IMR-90 (cell line): Measurements from ENCODE around the gene MGA. TPM values are rescaled to one million over a fixed set of nuclear protein-coding genes. Genes with fewer than 3 reads are reported as not detected.

Experiments
- ATAC-seq: fragments of 200-7000 bp; cut with Tn5 transposase; 2 replicates; pipeline ENCODE4 v1.9.1; 2020; ENCODE audit warnings: low read depth, mild to moderate bottlenecking, moderate library complexity
- BruUV-seq: library from RNA; stranded (reverse); fragments of 400-500 nt; replicated peaks from 2 replicates; lab custom pipeline; 2021; lab: Mats Ljungman, UMichigan
- CTCF ChIA-PET: fragments of 300-600 bp; formaldehyde crosslinking; extraction: SDS; loops from one replicate; lab custom pipeline; 2021; ENCODE audit warnings: antibody characterized with exemption; lab: Yijun Ruan, JAX
- POLR2A ChIA-PET: fragments of 300-600 bp; sonication (Branson Sonifier 250); formaldehyde crosslinking; loops from one replicate; lab custom pipeline; 2022; ENCODE audit warnings: antibody characterized with exemption; ENCODE audit not compliant: unreplicated experiment; lab: Charles Lee
- DNase-seq: peaks from one replicate; pipeline ENCODE4 v3.0.0; 2013
- H2AFZ ChIP-seq: replicated peaks from 2 replicates; pipeline ENCODE3; 2013; ENCODE audit warnings: low read length, mild to moderate bottlenecking; ENCODE audit not compliant: poor library complexity
- H2AK5ac ChIP-seq: 2 replicates; pipeline ENCODE4 v1.6.1; 2013; ENCODE audit warnings: low read depth, low read length, inconsistent platforms
- H2AK9ac ChIP-seq: replicated peaks from 2 replicates; pipeline ENCODE3; 2013; ENCODE audit warnings: mild to moderate bottlenecking, low read depth, low read length, moderate library complexity; ENCODE audit not compliant: poor library complexity
- H2BK120ac ChIP-seq: 2 replicates; pipeline ENCODE4 v1.6.1; 2013; ENCODE audit warnings: low read depth, low read length, inconsistent platforms
- H2BK15ac ChIP-seq: 3 replicates; pipeline ENCODE4 v1.6.1; 2013; ENCODE audit warnings: low read depth, low read length, inconsistent platforms
- H2BK20ac ChIP-seq: 2 replicates; pipeline ENCODE4 v1.6.1; 2013; ENCODE audit warnings: low read depth, mild to moderate bottlenecking, inconsistent platforms, low read length, moderate library complexity
- H2BK5ac ChIP-seq: 2 replicates; pipeline ENCODE4 v1.6.1; 2013; ENCODE audit warnings: mild to moderate bottlenecking, low read depth, low read length, inconsistent platforms; ENCODE audit not compliant: poor library complexity, severe bottlenecking
- H3K14ac ChIP-seq: replicated peaks from 2 replicates; pipeline ENCODE4 v1.6.1; 2013; ENCODE audit warnings: low read depth, low read length, inconsistent platforms
- H3K18ac ChIP-seq: 2 replicates; pipeline ENCODE4 v1.6.1; 2013; ENCODE audit warnings: low read depth, low read length, control low read depth
- H3K23ac ChIP-seq: 2 replicates; pipeline ENCODE4 v1.6.1; 2013; ENCODE audit warnings: low read depth, low read length, inconsistent platforms
- H3K27ac ChIP-seq: 2 replicates; pipeline ENCODE4 v1.5.1; 2013; ENCODE audit warnings: mild to moderate bottlenecking, control low read depth, low read length; ENCODE audit not compliant: insufficient read depth
- H3K27me3 ChIP-seq: 2 replicates; pipeline ENCODE4 v1.6.1; 2013; ENCODE audit warnings: low read length; ENCODE audit not compliant: control insufficient read depth, insufficient read depth
- H3K36me3 ChIP-seq: 2 replicates; pipeline ENCODE4 v1.6.1; 2013; ENCODE audit warnings: low read length, mixed read lengths; ENCODE audit not compliant: control insufficient read depth, insufficient read depth
- H3K4ac ChIP-seq: 2 replicates; pipeline ENCODE4 v1.6.1; 2013; ENCODE audit warnings: low read depth, low read length, inconsistent platforms
- H3K4me1 ChIP-seq: 2 replicates; pipeline ENCODE4 v1.6.1; 2013; ENCODE audit warnings: low read length, mixed read lengths; ENCODE audit not compliant: control insufficient read depth, insufficient read depth
- H3K4me2 ChIP-seq: 2 replicates; pipeline ENCODE4 v1.6.1; 2013; ENCODE audit warnings: low read depth, mild to moderate bottlenecking, control low read depth, low read length, moderate library complexity
- H3K4me3 ChIP-seq: 2 replicates; pipeline ENCODE4 v1.5.1; 2013; ENCODE audit warnings: low read depth, mild to moderate bottlenecking, control low read depth, low read length, moderate library complexity; ENCODE audit not compliant: insufficient read depth
- H3K56ac ChIP-seq: 2 replicates; pipeline ENCODE4 v1.6.1; 2013; ENCODE audit warnings: low read length, inconsistent platforms; ENCODE audit not compliant: insufficient read depth; ENCODE audit errors: extremely low read depth
- H3K79me1 ChIP-seq, 2 experiments: 2 replicates each; pipeline ENCODE4 v1.6.1; 2013; ENCODE audit warnings: low read length in 2 of 2, inconsistent platforms in 1 of 2, low read depth in 1 of 2
- H3K9ac ChIP-seq: 2 replicates; pipeline ENCODE4 v1.6.1; 2013; ENCODE audit warnings: low read depth, low read length, control low read depth
- H3K9me1 ChIP-seq: 2 replicates; pipeline ENCODE4 v1.6.1; 2013; ENCODE audit warnings: low read length, inconsistent platforms; ENCODE audit not compliant: insufficient read depth
- H3K9me3 ChIP-seq: 2 replicates; pipeline ENCODE4 v1.6.1; 2013; ENCODE audit warnings: low read length; ENCODE audit not compliant: control insufficient read depth, insufficient read depth
- H4K20me1 ChIP-seq: 2 replicates; pipeline ENCODE4 v1.6.1; 2013; ENCODE audit warnings: low read length, inconsistent platforms; ENCODE audit not compliant: insufficient read depth
- H4K5ac ChIP-seq: 2 replicates; pipeline ENCODE4 v1.6.1; 2013; ENCODE audit warnings: mild to moderate bottlenecking, low read depth, low read length, control low read depth
- H4K8ac ChIP-seq, 2 experiments: 2 replicates each; pipeline ENCODE4 v1.6.1; 2013; ENCODE audit warnings: low read depth in 2 of 2, low read length in 2 of 2, control low read depth in 1 of 2, inconsistent platforms in 1 of 2
- H4K91ac ChIP-seq: 2 replicates; pipeline ENCODE4 v1.6.1; 2013; ENCODE audit warnings: low read depth, low read length, inconsistent platforms; ENCODE audit not compliant: insufficient read depth
- CEBPB ChIP-seq: IDR thresholded peaks from 2 replicates; pipeline ENCODE4 v1.6.1; 2012; ENCODE audit warnings: low read depth, low read length, improper control_type of control experiment
- CHD1 ChIP-seq: IDR thresholded peaks from 2 replicates; pipeline ENCODE4 v1.6.1; 2012; ENCODE audit warnings: low read depth, low read length, improper control_type of control experiment
- ELK1 ChIP-seq: fragments of 150-350 bp; IDR thresholded peaks from 2 replicates; pipeline ENCODE4 v1.6.1; 2016; ENCODE audit warnings: low read depth, mild to moderate bottlenecking, low read length, moderate library complexity, borderline replicate concordance
- FOS ChIP-seq: fragments of 150-350 bp; IDR thresholded peaks from 2 replicates; pipeline ENCODE4 v1.6.1; 2016; ENCODE audit warnings: low read depth, low read length
- MAFK ChIP-seq: IDR thresholded peaks from 2 replicates; pipeline ENCODE4 v1.6.1; 2012; ENCODE audit warnings: low read depth, low read length, improper control_type of control experiment
- MXI1 ChIP-seq: IDR thresholded peaks from 2 replicates; pipeline ENCODE4 v1.6.1; 2012; ENCODE audit warnings: low read depth, mild to moderate bottlenecking, low read length, moderate library complexity, borderline replicate concordance
- NFE2L2 ChIP-seq: fragments of 150-350 bp; IDR thresholded peaks from 2 replicates; pipeline ENCODE4 v1.6.1; 2016; ENCODE audit warnings: low read depth, mild to moderate bottlenecking, low read length
- POLR2A ChIP-seq: IDR thresholded peaks from 2 replicates; pipeline ENCODE4 v1.6.1; 2012; ENCODE audit warnings: mild to moderate bottlenecking, low read depth, low read length
- RAD21 ChIP-seq: IDR thresholded peaks from 2 replicates; pipeline ENCODE4 v1.6.1; 2012; ENCODE audit warnings: low read length, improper control_type of control experiment
- RCOR1 ChIP-seq: IDR thresholded peaks from 2 replicates; pipeline ENCODE4 v1.6.1; 2012; ENCODE audit warnings: mild to moderate bottlenecking, low read length, improper control_type of control experiment; ENCODE audit not compliant: insufficient replicate concordance
- RFX5 ChIP-seq: IDR thresholded peaks from 2 replicates; pipeline ENCODE4 v1.8.0; 2012; ENCODE audit warnings: low read depth, mild to moderate bottlenecking, low read length, moderate library complexity
- SMC3 ChIP-seq: fragments of 150-350 bp; IDR thresholded peaks from 2 replicates; pipeline ENCODE4 v1.6.1; 2016; ENCODE audit warnings: low read depth, mild to moderate bottlenecking, antibody characterized with exemption, low read length, moderate library complexity
- WGBS, 2 experiments: methylation state at CpG; one replicate each; pipeline versions ENCODE4 v1.1.5 to v1.1.7; 2013; ENCODE audit warnings: missing lambda C conversion rate in 2 of 2; ENCODE audit not compliant: insufficient read length in 1 of 2; ENCODE audit errors: extremely low coverage in 2 of 2; 5-methylcytosine and 5-hydroxymethylcytosine counted together
- dilution Hi-C: fragments of 300-500 bp; cut with HindIII; formaldehyde crosslinking; loops from one replicate; pipeline ENCODE4 v1.14.3; 2018; ENCODE audit warnings: low sequenced_read_pairs; ENCODE audit not compliant: unreplicated experiment
- in situ Hi-C: fragments of 300-500 bp; cut with MboI; formaldehyde crosslinking; loops from 3 replicates; pipeline ENCODE4 v1.14.3; 2019; ENCODE audit warnings: low sequenced_read_pairs, inconsistent platforms, mixed read lengths
- intact Hi-C: fragments of 100-400 bp; cut with micrococcal nuclease; formaldehyde crosslinking; loops from 2 replicates; pipeline ENCODE4 v1.10.0; 2022
- polyA plus RNA-seq, 3 experiments: library from polyadenylated mRNA; depleted of rRNA; stranded (reverse); fragments of >200 nt; gene quantifications; 2 replicates each; pipeline ENCODE4 v1.2.3, GENCODE V29; 2012; ENCODE audit warnings: low replicate concordance in 1 of 3
- total RNA-seq: library from RNA; depleted of rRNA; stranded (reverse); fragments of >200 nt; gene quantifications from 2 replicates; pipeline ENCODE4 v1.2.3, GENCODE V29; 2012
- TF ChIP-seq, protein P1 (sequence below): conservative IDR thresholded peaks from 2 replicates; pipeline ENCODE4 v1.5.1; 2012; ENCODE audit warnings: mild to moderate bottlenecking, low read depth, low read length, improper control_type of control experiment

The MGA gene
- total and polyA plus RNA-seq, 2 of the 4 experiments (the other 2 are of a cell fraction) = 3.2 to 38.0 TPM

- H2AK9ac ChIP-seq = peak within 1 kb of the TSS; percentile 82
- peak within 1 kb of the TSS; percentile 96 for H2AFZ ChIP-seq
- no TSS peak for BruUV-seq
- H2BK120ac ChIP-seq = peak within 1 kb of the TSS; percentile 58; the same call in 1 of the 2 replicates
- dilution Hi-C loops (no loop called here), in situ Hi-C loops (loop anchor here (5.0 kb wide), 1 partner anchor 38 kb away; no protein-coding TSS in a partner anchor), intact Hi-C loops (loop anchor here (1.0 to 10.0 kb wide), 4 partner anchors 22 to 169 kb away; partner anchors contain the start of gene JMJD7)
- H3K14ac ChIP-seq = peak within 1 kb of the TSS; percentile 87
- ATAC-seq = peak; percentile 92
- peak within 1 kb of the TSS; percentile 73 for H3K56ac ChIP-seq
- peak within 1 kb of the TSS; percentile 53 to 84 for H4K8ac ChIP-seq
- H3K4me2 ChIP-seq = peak within 1 kb of the TSS; percentile 98
- peak within 1 kb of the TSS; percentile 91 for H3K4ac ChIP-seq
- no peaks in the 10 kb centered on the region for H3K27me3 ChIP-seq
- H4K20me1 ChIP-seq = peaks cover 24% of the 10 kb centered on the region
- 1% methylated on average over 46 of the region's 62 CpGs; no CpG with 5 or more reads in 1 of the 2 experiments for WGBS, 2 experiments
- H2BK5ac ChIP-seq = peak within 1 kb of the TSS; percentile 78
- H3K23ac ChIP-seq = peak within 1 kb of the TSS; percentile 96
- peak within 1 kb of the TSS; percentile 40; the same call in 1 of the 2 replicates for H2BK20ac ChIP-seq
- peak within 1 kb of the TSS; percentile 44 for H3K18ac ChIP-seq
- peaks cover 10% of the 10 kb centered on the region for H3K9me1 ChIP-seq
- ChIA-PET CTCF (interaction anchor here (0.7 to 3.5 kb wide), 18 partner anchors 10 to 308 kb away, joined by 3 to 54 read pairs (median 4); partner anchors contain the start of genes EHD4 and RPAP1), POLR2A (interaction anchor here (1.0 kb wide), 1 partner anchor 22 kb away, joined by 3 read pairs; no protein-coding TSS in a partner anchor)
- peak within 1 kb of the TSS; percentile 66 for H4K5ac ChIP-seq
- DNase-seq = peak; percentile 98
- H3K9ac ChIP-seq = peak within 1 kb of the TSS; percentile 79
- no peaks in the 10 kb centered on the region for H3K36me3 ChIP-seq
- H3K79me1 ChIP-seq = peaks cover 18 to 53% of the 10 kb centered on the region in 2 experiments; a peak in 3 of 4 replicates
- H3K27ac ChIP-seq = peak within 1 kb of the TSS; percentile 84
- peak within 1 kb of the TSS; percentile 17; the same call in 1 of the 3 replicates for H2BK15ac ChIP-seq
- H3K4me1 ChIP-seq = peaks cover 13% of the 10 kb centered on the region
- peak within 1 kb of the TSS; percentile 82 for H2AK5ac ChIP-seq
- peak within 1 kb of the TSS; percentile 71 for H4K91ac ChIP-seq
- no peaks in the 10 kb centered on the region for H3K9me3 ChIP-seq
- peak within 1 kb of the TSS; percentile 80 for H3K4me3 ChIP-seq
- TF ChIP-seq RAD21 (peak; percentile 69), ELK1 (no peak), POLR2A (peak; percentile 47), SMC3 (peak; percentile 69), MXI1 (peak; percentile 40; the same call in 1 of the 2 replicates), FOS (no peak), MAFK (no peak), RCOR1 (peak; percentile 79), CHD1 (no peak), RFX5 (no peak), CEBPB (0 out of 2 replicates have a peak, but pooled peaks have one; percentile 11), NFE2L2 (no peak)
- TF ChIP-seq, protein P1, sequence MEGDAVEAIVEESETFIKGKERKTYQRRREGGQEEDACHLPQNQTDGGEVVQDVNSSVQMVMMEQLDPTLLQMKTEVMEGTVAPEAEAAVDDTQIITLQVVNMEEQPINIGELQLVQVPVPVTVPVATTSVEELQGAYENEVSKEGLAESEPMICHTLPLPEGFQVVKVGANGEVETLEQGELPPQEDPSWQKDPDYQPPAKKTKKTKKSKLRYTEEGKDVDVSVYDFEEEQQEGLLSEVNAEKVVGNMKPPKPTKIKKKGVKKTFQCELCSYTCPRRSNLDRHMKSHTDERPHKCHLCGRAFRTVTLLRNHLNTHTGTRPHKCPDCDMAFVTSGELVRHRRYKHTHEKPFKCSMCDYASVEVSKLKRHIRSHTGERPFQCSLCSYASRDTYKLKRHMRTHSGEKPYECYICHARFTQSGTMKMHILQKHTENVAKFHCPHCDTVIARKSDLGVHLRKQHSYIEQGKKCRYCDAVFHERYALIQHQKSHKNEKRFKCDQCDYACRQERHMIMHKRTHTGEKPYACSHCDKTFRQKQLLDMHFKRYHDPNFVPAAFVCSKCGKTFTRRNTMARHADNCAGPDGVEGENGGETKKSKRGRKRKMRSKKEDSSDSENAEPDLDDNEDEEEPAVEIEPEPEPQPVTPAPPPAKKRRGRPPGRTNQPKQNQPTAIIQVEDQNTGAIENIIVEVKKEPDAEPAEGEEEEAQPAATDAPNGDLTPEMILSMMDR = peak; percentile 97
These were observed 114.1 kb downstream of the MGA start, which contains the start of gene MAPKBP1 for GRCh38 chr15:41774062-41774881. Gene MAPKBP1, plus strand, starts transcription at chr15:41774484. Its CDS starts 792 bp downstream, at chr15:41775276.
